Stomach (tissue), 4 donors: ENCODE data around the gene RHBDL3.

Experiments
- EP300 ChIP-seq: sonication (generic); formaldehyde crosslinking; IDR thresholded peaks from one replicate; pipeline ENCODE4 v1.6.1; 2017; ENCODE audit warnings: antibody characterized with exemption
- POLR2A ChIP-seq, 4 donors: fragments of 450-650 bp; IDR thresholded peaks; one replicate each; pipeline ENCODE4 v1.6.1; 2016; ENCODE audit warnings: antibody characterized with exemption in 4 of 4, control low read depth in 2 of 4, mild to moderate bottlenecking in 1 of 4, moderate library complexity in 1 of 4
- POLR2AphosphoS5 ChIP-seq, 3 donors: sonication (generic); formaldehyde crosslinking; IDR thresholded peaks; one replicate each; pipeline ENCODE4 v1.6.1; 2016; ENCODE audit warnings: antibody characterized with exemption in 3 of 3
- TF ChIP-seq, protein P1 (sequence below), 7 experiments: fragments of 450-650 bp in 4 of 7; fragments of 200-600 bp in 3 of 7; sonication (generic) in 3 of 7; IDR thresholded peaks; one replicate each; pipeline ENCODE4 v1.5.1; 2016 to 2019; ENCODE audit warnings: antibody characterized with exemption in 7 of 7, control low read depth in 2 of 7, mild to moderate bottlenecking in 1 of 7

DNA sequence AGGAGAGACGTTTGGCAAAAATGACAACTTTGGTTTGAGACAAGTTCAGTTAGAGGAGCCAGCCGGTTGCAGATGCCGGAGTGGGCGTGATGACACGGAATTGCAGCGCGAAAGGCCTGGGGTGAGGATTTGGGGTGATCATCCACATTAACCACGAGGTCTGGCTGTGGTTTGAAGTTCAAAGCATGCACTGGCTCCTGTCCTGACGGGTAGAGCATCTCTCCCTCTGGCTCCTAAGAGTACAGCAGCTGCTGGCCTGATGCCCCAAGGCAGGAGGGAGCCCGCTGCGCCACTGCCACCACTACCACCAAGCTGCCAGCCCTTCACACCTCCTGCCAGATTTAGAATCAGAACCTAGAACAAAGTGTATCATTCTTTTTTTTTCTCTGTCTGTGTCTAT lies 3.7 kb downstream of the RHBDL3 start:
- TF ChIP-seq, protein P1, sequence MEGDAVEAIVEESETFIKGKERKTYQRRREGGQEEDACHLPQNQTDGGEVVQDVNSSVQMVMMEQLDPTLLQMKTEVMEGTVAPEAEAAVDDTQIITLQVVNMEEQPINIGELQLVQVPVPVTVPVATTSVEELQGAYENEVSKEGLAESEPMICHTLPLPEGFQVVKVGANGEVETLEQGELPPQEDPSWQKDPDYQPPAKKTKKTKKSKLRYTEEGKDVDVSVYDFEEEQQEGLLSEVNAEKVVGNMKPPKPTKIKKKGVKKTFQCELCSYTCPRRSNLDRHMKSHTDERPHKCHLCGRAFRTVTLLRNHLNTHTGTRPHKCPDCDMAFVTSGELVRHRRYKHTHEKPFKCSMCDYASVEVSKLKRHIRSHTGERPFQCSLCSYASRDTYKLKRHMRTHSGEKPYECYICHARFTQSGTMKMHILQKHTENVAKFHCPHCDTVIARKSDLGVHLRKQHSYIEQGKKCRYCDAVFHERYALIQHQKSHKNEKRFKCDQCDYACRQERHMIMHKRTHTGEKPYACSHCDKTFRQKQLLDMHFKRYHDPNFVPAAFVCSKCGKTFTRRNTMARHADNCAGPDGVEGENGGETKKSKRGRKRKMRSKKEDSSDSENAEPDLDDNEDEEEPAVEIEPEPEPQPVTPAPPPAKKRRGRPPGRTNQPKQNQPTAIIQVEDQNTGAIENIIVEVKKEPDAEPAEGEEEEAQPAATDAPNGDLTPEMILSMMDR (IDR thresholded peaks at IDR 0.05): no peak
- TF ChIP-seq EP300 (no peak), POLR2A (IDR thresholded peaks at IDR 0.05) (no peak), POLR2AphosphoS5 (IDR thresholded peaks at IDR 0.05) (no peak)
